Spleen (tissue), 7 donors: Measurements from ENCODE around the gene PNPLA2.

Experiments used
- POLR2A ChIP-seq, 3 donors: fragments of 450-650 bp; IDR thresholded peaks; one replicate each; pipeline ENCODE4 v1.5.1; 2017; ENCODE audit warnings: antibody characterized with exemption in 3 of 3, mild to moderate bottlenecking in 1 of 3
- TF ChIP-seq, protein P1 (sequence below), 11 experiments: fragments of 200-600 bp in 7 of 11; fragments of 450-650 bp in 4 of 11; sonication (generic) in 4 of 11; IDR thresholded peaks in 8 of 11; conservative IDR thresholded peaks in 3 of 11; 1 replicate in 7 of 11; 2 replicates in 4 of 11; pipeline versions ENCODE4 v1.4.0 to v1.8.0; 2016 to 2021; ENCODE audit warnings: antibody characterized with exemption in 11 of 11, inconsistent platforms in 4 of 11, mild to moderate bottlenecking in 1 of 11
- donor health status: DM: no; HTN: no; CAD: no; lungs with moderate emphysema.
- donor health status: DM: no; HTN: no; CAD: no.
- donor health status: DM: no; HTN: no; CAD: no.

DNA sequence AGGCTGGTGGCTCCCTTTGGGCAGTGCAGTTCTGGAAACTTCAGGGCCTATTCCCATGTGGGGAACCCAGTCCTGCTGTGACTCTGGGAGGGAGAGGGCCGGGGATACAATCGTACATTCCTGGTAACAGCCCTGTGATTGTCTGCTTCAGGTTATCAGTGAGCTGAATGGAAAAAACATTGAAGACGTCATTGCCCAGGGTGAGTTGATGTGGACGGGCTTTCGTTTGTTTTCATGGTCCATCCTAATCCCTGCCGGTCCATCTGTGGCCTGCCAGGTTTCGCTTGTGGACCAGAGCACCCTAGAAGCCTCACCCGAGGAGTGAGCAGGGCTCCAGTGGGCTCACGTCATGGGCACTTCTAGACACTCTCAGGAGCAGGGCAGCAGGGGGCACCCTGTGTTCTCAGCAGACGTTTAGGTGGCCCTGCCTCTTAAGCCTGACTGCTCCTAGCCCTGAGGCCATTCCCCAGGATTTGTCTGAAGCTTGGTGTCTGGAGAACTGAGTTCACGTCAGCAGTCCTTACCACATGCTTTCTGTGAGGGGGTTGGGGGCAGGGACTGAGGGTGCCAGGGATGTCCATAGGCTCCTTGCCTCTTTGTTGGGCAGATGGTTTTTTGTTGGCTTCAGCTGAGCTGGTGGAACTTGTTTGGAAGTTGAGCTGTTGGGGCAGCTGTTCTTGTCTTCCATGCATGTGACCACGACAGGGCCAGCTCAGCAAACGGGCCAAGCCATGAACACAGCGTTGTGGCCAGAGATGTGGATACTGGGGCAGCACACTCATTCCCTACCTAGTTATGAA lies 7.1 kb upstream of the PNPLA2 start:
- TF ChIP-seq, protein P1, sequence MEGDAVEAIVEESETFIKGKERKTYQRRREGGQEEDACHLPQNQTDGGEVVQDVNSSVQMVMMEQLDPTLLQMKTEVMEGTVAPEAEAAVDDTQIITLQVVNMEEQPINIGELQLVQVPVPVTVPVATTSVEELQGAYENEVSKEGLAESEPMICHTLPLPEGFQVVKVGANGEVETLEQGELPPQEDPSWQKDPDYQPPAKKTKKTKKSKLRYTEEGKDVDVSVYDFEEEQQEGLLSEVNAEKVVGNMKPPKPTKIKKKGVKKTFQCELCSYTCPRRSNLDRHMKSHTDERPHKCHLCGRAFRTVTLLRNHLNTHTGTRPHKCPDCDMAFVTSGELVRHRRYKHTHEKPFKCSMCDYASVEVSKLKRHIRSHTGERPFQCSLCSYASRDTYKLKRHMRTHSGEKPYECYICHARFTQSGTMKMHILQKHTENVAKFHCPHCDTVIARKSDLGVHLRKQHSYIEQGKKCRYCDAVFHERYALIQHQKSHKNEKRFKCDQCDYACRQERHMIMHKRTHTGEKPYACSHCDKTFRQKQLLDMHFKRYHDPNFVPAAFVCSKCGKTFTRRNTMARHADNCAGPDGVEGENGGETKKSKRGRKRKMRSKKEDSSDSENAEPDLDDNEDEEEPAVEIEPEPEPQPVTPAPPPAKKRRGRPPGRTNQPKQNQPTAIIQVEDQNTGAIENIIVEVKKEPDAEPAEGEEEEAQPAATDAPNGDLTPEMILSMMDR (IDR thresholded peaks at IDR 0.05 in 8 of 11, conservative IDR thresholded peaks at IDR 0.05 in 3 of 11) = no peak
- TF ChIP-seq POLR2A (IDR thresholded peaks at IDR 0.05) = no peak
